ENCODE data around the gene SPECC1. TPM values are rescaled to one million over a fixed set of nuclear protein-coding genes. Genes with fewer than 3 reads are reported as not detected.
A peak's percentile ranks its signal among the peaks of the same experiment; 100 is the strongest.

Gene SPECC1
- total RNA-seq, 1 experiment from 2014 or later, result 128 TPM

- Histone ChIP-seq H3K4me1 (replicated peaks; ENCODE audit: insufficient read depth) (peaks cover 21% of the 10 kb centered on the region), H3K9me3 (ENCODE audit: insufficient read depth, low read depth) (0 out of 2 replicates have a peak, but pooled peaks cover 2% of the 10 kb centered on the region), H2AFZ (no peak overlapping the region), H3K79me2 (ENCODE audit: low read depth) (peaks cover 31% of the 10 kb centered on the region), H3K27me3 (ENCODE audit: insufficient read depth, low read depth) (no peaks in the 10 kb centered on the region), H3K4me2 (no peak overlapping the region), H4K20me1 (ENCODE audit: insufficient read depth) (no peaks in the 10 kb centered on the region), H3F3A (ENCODE audit: insufficient read depth, low read depth) (peaks cover 4% of the 10 kb centered on the region; the same call in 1 of the 2 replicates), H3K9me2 (ENCODE audit: insufficient read depth) (no peaks in the 10 kb centered on the region), H3K36me3 (ENCODE audit: low read depth) (no peaks in the 10 kb centered on the region), H3K4me3 (no peak overlapping the region), H3K27ac (no peak overlapping the region)
- intact Hi-C loops (cut with micrococcal nuclease; ENCODE audit: unreplicated experiment), result loop anchor here (10.0 kb wide), 1 partner anchor 621 kb away; no protein-coding TSS in a partner anchor
- TF ChIP-seq EZH2 (IDR thresholded peaks at IDR 0.05; ENCODE audit: low read depth) (no peak), CTCF (conservative IDR thresholded peaks at IDR 0.05) (no peak)
- DNase-seq, result peak in 1 of 2 experiments; percentile 35
- CTCF ChIA-PET, result interaction anchor here (0.6 to 0.7 kb wide), 2 partner anchors 39 to 102 kb away, joined by 3 to 9 read pairs; no protein-coding TSS in a partner anchor
- BruUV-seq (replicated peaks), result no TSS peak
- POLR2A ChIA-PET (ENCODE audit: unreplicated experiment), result no interaction called here
These were observed 214.7 kb downstream of the SPECC1 start for GRCh38 chr17:20223808-20224328.

- CTCF ChIA-PET, result interaction anchor here (0.6 kb wide), 1 partner anchor 40 kb away, joined by 3 read pairs; no protein-coding TSS in a partner anchor
- TF ChIP-seq EZH2 (IDR thresholded peaks at IDR 0.05; ENCODE audit: low read depth) (no peak), CTCF (conservative IDR thresholded peaks at IDR 0.05) (no peak)
- Histone ChIP-seq H3K4me3 (no peak overlapping the region), H3K36me3 (ENCODE audit: low read depth) (no peaks in the 10 kb centered on the region), H3K4me1 (replicated peaks; ENCODE audit: insufficient read depth) (peaks cover 21% of the 10 kb centered on the region), H3K27ac (no peak overlapping the region), H3F3A (ENCODE audit: insufficient read depth, low read depth) (peaks cover 4% of the 10 kb centered on the region; the same call in 1 of the 2 replicates), H3K9me2 (ENCODE audit: insufficient read depth) (no peaks in the 10 kb centered on the region), H3K27me3 (ENCODE audit: insufficient read depth, low read depth) (no peaks in the 10 kb centered on the region), H3K9me3 (ENCODE audit: insufficient read depth, low read depth) (0 out of 2 replicates have a peak, but pooled peaks cover under 1% of the 10 kb centered on the region), H4K20me1 (ENCODE audit: insufficient read depth) (no peaks in the 10 kb centered on the region), H2AFZ (no peak overlapping the region), H3K79me2 (ENCODE audit: low read depth) (peaks cover 29% of the 10 kb centered on the region), H3K4me2 (no peak overlapping the region)
- POLR2A ChIA-PET (ENCODE audit: unreplicated experiment), result no interaction called here
- intact Hi-C loops (cut with micrococcal nuclease; ENCODE audit: unreplicated experiment), result loop anchor here (10.0 kb wide), 1 partner anchor 620 kb away; no protein-coding TSS in a partner anchor
- BruUV-seq (replicated peaks), result no TSS peak
- DNase-seq, result no peak
These were observed 215.2 kb downstream of the SPECC1 start for GRCh38 chr17:20224379-20224778.

- H3K36me3 ChIP-seq (ENCODE audit: low read depth), result no peaks in the 10 kb centered on the region
- no peak overlapping the region for H3K4me2 ChIP-seq
- peaks cover 20% of the 10 kb centered on the region for H3K79me2 ChIP-seq (ENCODE audit: low read depth)
- no peaks in the 10 kb centered on the region for H3K9me2 ChIP-seq (ENCODE audit: insufficient read depth)
- DNase-seq, result no peak
- no peak overlapping the region for H3K4me3 ChIP-seq
- CTCF ChIA-PET, result no interaction called here
- intact Hi-C loops (cut with micrococcal nuclease; ENCODE audit: unreplicated experiment), result loop anchor here (1.0 to 10.0 kb wide), 5 partner anchors 55 to 619 kb away; no protein-coding TSS in a partner anchor
- H3K27ac ChIP-seq, result no peak overlapping the region
- POLR2A ChIA-PET (ENCODE audit: unreplicated experiment), result no interaction called here
- peaks cover 4% of the 10 kb centered on the region; the same call in 1 of the 2 replicates for H3F3A ChIP-seq (ENCODE audit: insufficient read depth, low read depth)
- peaks cover 21% of the 10 kb centered on the region for H3K4me1 ChIP-seq (replicated peaks; ENCODE audit: insufficient read depth)
- H3K27me3 ChIP-seq (ENCODE audit: insufficient read depth, low read depth), result no peaks in the 10 kb centered on the region
- H4K20me1 ChIP-seq (ENCODE audit: insufficient read depth), result no peaks in the 10 kb centered on the region
- TF ChIP-seq EZH2 (IDR thresholded peaks at IDR 0.05; ENCODE audit: low read depth) (no peak), CTCF (conservative IDR thresholded peaks at IDR 0.05) (peak; percentile 46; the same call in 1 of the 2 replicates)
- no peaks in the 10 kb centered on the region for H3K9me3 ChIP-seq (ENCODE audit: insufficient read depth, low read depth)
- no TSS peak for BruUV-seq (replicated peaks)
- no peak overlapping the region for H2AFZ ChIP-seq
These were observed 216.3 kb downstream of the SPECC1 start for GRCh38 chr17:20225162-20226115.

All from PC-9 (cell line).